PC-9 (cell line): ENCODE measurements around the gene MGLL.

Experiments used
- CTCF ChIP-seq: fragments of 200-600 bp; sonication (generic); conservative IDR thresholded peaks from 2 replicates; pipeline ENCODE4 v1.6.1; 2017; ENCODE audit warnings: mixed run types, antibody characterized with exemption, mild to moderate bottlenecking, moderate library complexity
- EZH2 ChIP-seq: fragments of 200-600 bp; sonication (generic); IDR thresholded peaks from 2 replicates; pipeline ENCODE4 v1.8.0; 2017; ENCODE audit warnings: antibody characterized with exemption, low read depth

DNA sequence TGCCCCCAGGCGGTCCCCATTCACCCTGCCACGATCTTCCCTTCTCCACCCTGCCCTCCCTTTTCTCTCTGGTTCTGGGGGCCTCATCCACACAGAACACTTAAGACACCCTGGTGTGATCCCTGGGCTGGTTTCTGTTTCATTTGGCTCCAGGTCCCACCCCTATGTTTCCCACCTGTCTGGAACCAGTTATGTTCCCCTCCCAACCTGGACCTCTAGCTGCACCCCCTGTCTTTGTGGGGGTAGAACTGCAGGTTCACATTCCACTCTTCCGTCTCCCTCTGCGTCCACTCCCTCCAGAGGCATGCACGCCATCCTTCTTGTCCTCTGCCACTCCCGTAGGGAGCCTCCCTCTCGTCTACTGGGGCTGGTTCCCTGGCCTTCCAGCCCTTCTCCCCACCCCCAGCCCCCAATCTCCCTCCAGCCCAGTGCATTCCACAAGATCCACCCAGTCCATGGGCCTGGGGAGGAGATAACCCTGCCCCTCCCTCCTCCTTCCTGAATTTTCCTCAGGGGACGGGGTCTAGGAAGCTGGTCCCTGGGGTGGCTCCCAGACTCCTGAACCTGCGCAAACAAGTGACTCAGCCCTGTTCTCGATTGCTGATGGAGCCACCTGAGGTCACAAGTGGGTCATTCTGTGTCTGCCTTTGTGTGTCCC, 75.8 kb downstream of the MGLL start:
- TF ChIP-seq CTCF, result peak; percentile 66
- no peak for TF ChIP-seq EZH2
